HepG2 (cell line): ENCODE results near the gene ZBTB37. TPM values are rescaled to one million over a fixed set of nuclear protein-coding genes. Genes with fewer than 3 reads are reported as not detected.

Experiments
- BRCA1 ChIP-seq: sonication (generic); formaldehyde crosslinking; IDR thresholded peaks from 2 replicates; pipeline ENCODE4 v1.4.0; 2020; ENCODE audit warnings: missing genetic modification reagents
- GPBP1L1 ChIP-seq: sonication (generic); formaldehyde crosslinking; IDR thresholded peaks from 2 replicates; pipeline ENCODE4 v1.5.0; 2020; ENCODE audit warnings: mild to moderate bottlenecking, missing genetic modification reagents
- HOXA9 ChIP-seq: sonication (generic); formaldehyde crosslinking; IDR thresholded peaks from 2 replicates; pipeline ENCODE4 v1.8.1; 2022; ENCODE audit warnings: missing genetic modification reagents, mild to moderate bottlenecking, moderate library complexity, borderline replicate concordance
- JUN ChIP-seq: sonication (generic); formaldehyde crosslinking; IDR thresholded peaks from 2 replicates; pipeline ENCODE4 v1.4.0; 2020; ENCODE audit warnings: mild to moderate bottlenecking, missing genetic modification reagents
- PAX8 ChIP-seq: sonication (generic); formaldehyde crosslinking; IDR thresholded peaks from 2 replicates; pipeline ENCODE4 v1.8.0; 2022; ENCODE audit warnings: mild to moderate bottlenecking, missing genetic modification reagents, borderline replicate concordance
- POGK ChIP-seq: sonication (generic); formaldehyde crosslinking; conservative IDR thresholded peaks from 2 replicates; pipeline ENCODE4 v1.8.0; 2022; ENCODE audit warnings: mild to moderate bottlenecking, moderate library complexity, missing genetic modification reagents
- RAD51 ChIP-seq: fragments of 450-650 bp; IDR thresholded peaks from 2 replicates; pipeline ENCODE4 v1.6.1; 2016; ENCODE audit warnings: borderline replicate concordance
- RFX3 ChIP-seq: IDR thresholded peaks from 2 replicates; pipeline ENCODE4 v1.6.1; 2016; ENCODE audit warnings: missing biosample characterization, missing genetic modification reagents
- SMAD9 ChIP-seq: sonication (generic); formaldehyde crosslinking; IDR thresholded peaks from 2 replicates; pipeline ENCODE4 v1.5.1; 2020; ENCODE audit warnings: mild to moderate bottlenecking, missing genetic modification reagents
- SRY ChIP-seq: sonication (generic); formaldehyde crosslinking; IDR thresholded peaks from 2 replicates; pipeline ENCODE4 v1.8.0; 2022; ENCODE audit warnings: mild to moderate bottlenecking, missing genetic modification reagents
- STAT6 ChIP-seq: sonication (generic); formaldehyde crosslinking; IDR thresholded peaks from 2 replicates; pipeline ENCODE4 v1.4.0; 2020; ENCODE audit warnings: missing genetic modification reagents, mild to moderate bottlenecking, borderline replicate concordance
- ZBTB37 ChIP-seq: sonication (generic); formaldehyde crosslinking; IDR thresholded peaks from 2 replicates; pipeline ENCODE4 v1.4.0; 2020; ENCODE audit warnings: mild to moderate bottlenecking, missing genetic modification reagents
- ZNF280D ChIP-seq: sonication (generic); formaldehyde crosslinking; IDR thresholded peaks from 2 replicates; pipeline ENCODE4 v1.5.1; 2020; ENCODE audit warnings: mild to moderate bottlenecking, missing genetic modification reagents
- ZNF362 ChIP-seq: sonication (generic); formaldehyde crosslinking; IDR thresholded peaks from 2 replicates; pipeline ENCODE4 v1.4.0; 2020; ENCODE audit warnings: missing genetic modification reagents, mild to moderate bottlenecking, borderline replicate concordance
- ZNF737 ChIP-seq: sonication (generic); formaldehyde crosslinking; IDR thresholded peaks from 2 replicates; pipeline ENCODE4 v1.5.0; 2020; ENCODE audit warnings: missing genetic modification reagents, mild to moderate bottlenecking, borderline replicate concordance
- ZSCAN20 ChIP-seq: sonication (generic); formaldehyde crosslinking; IDR thresholded peaks from 2 replicates; pipeline ENCODE4 v1.4.0; 2020; ENCODE audit warnings: missing genetic modification reagents, mild to moderate bottlenecking, borderline replicate concordance
- polyA plus RNA-seq, 8 experiments: library from polyadenylated mRNA; depleted of rRNA in 3 of 8; stranded (reverse) in 7 of 8; unstranded in 1 of 8; fragments of >200 nt; fragmentation: Illumina TruSeq in 4 of 8; extraction: Trizol in 4 of 8; gene quantifications; 2 replicates each; pipeline versions ENCODE4 v1.2.1 to v1.2.3, GENCODE V29; 2011 to 2016; ENCODE audit warnings: low read depth in 4 of 8, missing spikeins in 1 of 8, mixed read lengths in 1 of 8; ENCODE audit not compliant: insufficient read depth in 1 of 8
- total RNA-seq, 5 experiments: library from RNA; depleted of rRNA; stranded (reverse); fragments of >200 nt; fragmentation: Illumina TruSeq; extraction: Trizol; gene quantifications; 2 replicates each; pipeline ENCODE4 v1.2.3, GENCODE V29; 2016; ENCODE audit warnings: low read depth in 1 of 5

The ZBTB37 gene
- total and polyA plus RNA-seq, 2 of the 13 experiments (the other 11 are each of a cell fraction or from before 2014, with no cell fraction given): 2.6 to 7.7 TPM

GRCh38 chr1:173824315-173825081, 43.7 kb upstream of the ZBTB37 start, which contains the start of the genes CENPL and DARS2 (continued):
- TF ChIP-seq GPBP1L1 (CRISPR knock-in tag) (no peak), ZNF737 (CRISPR knock-in tag) (no peak), SMAD9 (CRISPR knock-in tag) (no peak), STAT6 (CRISPR knock-in tag) (0 out of 2 replicates have a peak, but pooled peaks have one; percentile 65), ZNF362 (no peak), ZSCAN20 (CRISPR knock-in tag) (0 out of 2 replicates have a peak, but pooled peaks have one; percentile 36), ZNF280D (CRISPR knock-in tag) (no peak), PAX8 (no peak), ZBTB37 (CRISPR knock-in tag) (no peak), HOXA9 (CRISPR knock-in tag) (no peak; the same call in 1 of the 2 replicates), BRCA1 (no peak), RAD51 (no peak), JUN (CRISPR knock-in tag) (no peak), POGK (CRISPR knock-in tag) (peak; percentile 20; the same call in 1 of the 2 replicates), SRY (no peak), RFX3 (CRISPR knock-in tag) (no peak)
